K562 (cell line): Measurements from ENCODE around the gene SPEM3.

Experiments used
- RCOR1 ChIP-seq, 2 experiments: IDR thresholded peaks; 2 replicates each; pipeline ENCODE4 v1.6.1; 2012; ENCODE audit warnings: low read depth in 2 of 2, low read length in 2 of 2, borderline replicate concordance in 1 of 2, improper control_type of control experiment in 1 of 2
- SRSF1 ChIP-seq: fragments of 200-400 bp; formaldehyde crosslinking; IDR thresholded peaks from 2 replicates; pipeline ENCODE4 v1.6.1; 2017; ENCODE audit warnings: mild to moderate bottlenecking, low read depth, low read length, moderate library complexity

DNA sequence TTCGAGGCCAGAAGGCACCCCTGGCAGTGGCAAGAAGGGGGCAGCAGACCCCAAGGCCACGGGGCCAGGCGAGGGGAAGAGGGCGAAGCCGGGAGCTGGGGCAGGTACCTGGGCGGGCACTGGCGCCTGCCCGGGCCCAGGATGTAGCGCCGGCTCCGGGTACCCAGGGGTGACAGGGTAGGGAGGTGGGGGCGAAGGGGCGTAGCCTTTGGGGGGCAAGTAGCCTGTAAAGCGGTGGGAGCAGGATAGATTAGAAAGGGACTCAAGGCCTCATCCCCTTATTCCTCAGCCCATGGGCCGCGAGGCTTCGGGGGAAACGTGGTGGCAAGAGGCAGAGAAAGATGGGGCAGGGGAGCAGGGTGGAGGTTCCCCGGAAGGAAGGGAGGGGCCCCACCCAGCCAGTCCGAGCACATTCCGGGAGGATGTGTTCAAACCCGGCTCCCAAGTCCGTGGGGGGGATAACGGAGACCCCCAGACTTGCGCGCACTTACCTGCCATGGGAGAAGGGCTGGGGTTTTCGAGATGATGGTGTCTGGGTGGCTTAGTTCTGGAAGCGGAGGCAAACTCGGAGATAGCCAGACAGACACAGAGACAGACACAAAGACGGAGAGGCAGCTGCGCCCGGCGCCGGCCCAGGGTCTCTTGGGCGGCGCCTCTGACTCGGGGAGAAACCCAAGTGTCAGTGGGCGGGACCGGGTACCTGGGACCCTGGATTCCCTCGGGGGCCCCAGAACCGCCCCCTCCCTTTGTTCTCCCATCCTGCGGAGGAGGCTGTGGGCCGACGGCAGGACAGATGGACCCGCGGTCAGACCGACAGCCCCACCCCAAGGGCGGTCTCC is 34.8 kb upstream of the SPEM3 start:
- no peak for TF ChIP-seq SRSF1
- TF ChIP-seq RCOR1 (IDR thresholded peaks at IDR 0.05; ENCODE audit: borderline replicate concordance in 1 of 2, low read depth in 2 of 2, low read length in 2 of 2): no peak
